GM12874 (cell line): Measurements from ENCODE around the gene CEBPG.

Experiments
- TF ChIP-seq, protein P1 (sequence below): IDR thresholded peaks from 2 replicates; pipeline ENCODE4 v1.5.1; 2011; ENCODE audit warnings: low read depth, mild to moderate bottlenecking, control low read depth, low read length, moderate library complexity; ENCODE audit not compliant: insufficient read depth

CEBPG gene

DNA sequence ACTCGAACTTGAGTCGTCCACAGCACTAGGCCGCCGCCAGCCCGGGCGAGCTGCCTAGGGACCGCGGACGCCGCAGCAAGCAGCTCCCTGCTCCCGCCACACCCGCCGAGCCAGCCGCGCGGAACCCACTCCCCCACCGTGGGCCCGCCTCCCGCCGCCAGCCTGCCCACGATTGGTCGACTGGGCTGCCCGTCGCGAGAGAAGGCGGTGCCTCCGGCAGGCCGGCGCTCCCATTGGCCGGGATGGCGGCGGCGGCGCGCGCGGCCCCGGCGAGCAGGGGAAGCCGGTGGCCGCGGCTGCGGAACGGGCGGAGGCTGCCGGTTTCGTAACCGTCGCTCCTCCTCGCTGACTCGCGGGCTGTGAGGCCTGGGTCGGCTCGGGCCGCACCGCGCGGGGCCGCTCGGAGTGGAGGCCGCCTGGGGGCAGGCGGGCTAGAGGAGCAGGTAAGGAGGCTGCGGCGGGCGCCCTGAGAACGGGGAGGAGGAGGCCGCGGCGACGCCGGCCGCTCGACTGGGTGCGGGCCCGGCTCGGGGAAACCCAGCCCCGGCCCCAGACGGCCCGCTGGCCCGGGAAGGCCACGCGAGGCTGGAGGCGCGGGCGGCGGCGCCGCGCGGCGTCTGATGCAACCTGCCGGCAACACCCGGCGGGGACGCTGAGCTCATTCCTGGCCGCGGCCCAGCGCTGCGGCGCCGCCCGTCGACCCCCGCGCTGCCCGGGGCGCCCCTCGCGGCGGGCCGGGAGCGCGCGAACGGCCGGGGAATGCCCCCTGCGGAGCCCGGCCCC, at the start of gene CEBPG:
Gene CEBPG (plus strand): TSS at position 257 of the 783 bp plus-strand sequence. CDS start 5,531 bp downstream, outside the sequence.
- TF ChIP-seq, protein P1, sequence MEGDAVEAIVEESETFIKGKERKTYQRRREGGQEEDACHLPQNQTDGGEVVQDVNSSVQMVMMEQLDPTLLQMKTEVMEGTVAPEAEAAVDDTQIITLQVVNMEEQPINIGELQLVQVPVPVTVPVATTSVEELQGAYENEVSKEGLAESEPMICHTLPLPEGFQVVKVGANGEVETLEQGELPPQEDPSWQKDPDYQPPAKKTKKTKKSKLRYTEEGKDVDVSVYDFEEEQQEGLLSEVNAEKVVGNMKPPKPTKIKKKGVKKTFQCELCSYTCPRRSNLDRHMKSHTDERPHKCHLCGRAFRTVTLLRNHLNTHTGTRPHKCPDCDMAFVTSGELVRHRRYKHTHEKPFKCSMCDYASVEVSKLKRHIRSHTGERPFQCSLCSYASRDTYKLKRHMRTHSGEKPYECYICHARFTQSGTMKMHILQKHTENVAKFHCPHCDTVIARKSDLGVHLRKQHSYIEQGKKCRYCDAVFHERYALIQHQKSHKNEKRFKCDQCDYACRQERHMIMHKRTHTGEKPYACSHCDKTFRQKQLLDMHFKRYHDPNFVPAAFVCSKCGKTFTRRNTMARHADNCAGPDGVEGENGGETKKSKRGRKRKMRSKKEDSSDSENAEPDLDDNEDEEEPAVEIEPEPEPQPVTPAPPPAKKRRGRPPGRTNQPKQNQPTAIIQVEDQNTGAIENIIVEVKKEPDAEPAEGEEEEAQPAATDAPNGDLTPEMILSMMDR: no peak; the same call in 1 of the 2 replicates

DNA sequence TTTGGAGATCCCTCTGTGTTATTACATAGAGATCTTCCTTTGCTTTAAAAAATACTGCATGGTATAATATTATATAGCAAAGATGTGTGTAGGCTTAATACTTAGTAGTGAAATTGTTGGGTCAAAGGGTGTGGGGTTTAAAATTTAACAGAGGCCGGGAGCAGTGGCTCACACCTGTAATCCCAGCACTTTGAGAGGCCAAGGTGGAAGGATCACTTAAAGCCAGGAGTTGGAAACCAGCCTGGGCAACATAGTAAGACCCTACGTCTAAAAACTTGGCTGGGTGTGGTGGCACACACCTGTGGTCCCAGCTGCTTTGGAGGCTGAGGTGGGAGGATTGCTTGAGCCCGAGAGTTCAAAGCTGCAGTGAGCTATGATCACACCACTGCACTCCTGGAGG, 48.9 kb upstream of the CEBPG start:
- TF ChIP-seq, protein P1: no peak

DNA sequence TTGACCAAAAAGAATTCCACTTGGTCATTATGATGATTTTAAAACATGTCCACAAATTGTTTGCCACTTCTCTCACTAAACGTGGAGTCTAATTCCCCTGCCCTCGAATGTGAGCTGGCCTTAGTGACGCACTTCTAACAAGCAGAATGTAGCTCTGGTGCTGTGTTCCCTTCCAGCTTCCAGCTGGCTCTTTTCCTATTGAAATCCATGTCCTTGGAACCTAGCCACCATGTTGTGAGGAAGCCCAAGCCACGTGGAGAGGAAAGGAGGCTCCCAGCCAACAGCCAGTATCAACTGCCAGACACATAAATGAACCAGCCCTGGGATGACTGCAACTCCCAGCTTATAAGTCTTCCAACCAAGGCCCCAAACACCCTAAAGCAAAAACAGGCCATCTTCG, 47.6 kb upstream of the CEBPG start:
- TF ChIP-seq, protein P1: no peak

DNA sequence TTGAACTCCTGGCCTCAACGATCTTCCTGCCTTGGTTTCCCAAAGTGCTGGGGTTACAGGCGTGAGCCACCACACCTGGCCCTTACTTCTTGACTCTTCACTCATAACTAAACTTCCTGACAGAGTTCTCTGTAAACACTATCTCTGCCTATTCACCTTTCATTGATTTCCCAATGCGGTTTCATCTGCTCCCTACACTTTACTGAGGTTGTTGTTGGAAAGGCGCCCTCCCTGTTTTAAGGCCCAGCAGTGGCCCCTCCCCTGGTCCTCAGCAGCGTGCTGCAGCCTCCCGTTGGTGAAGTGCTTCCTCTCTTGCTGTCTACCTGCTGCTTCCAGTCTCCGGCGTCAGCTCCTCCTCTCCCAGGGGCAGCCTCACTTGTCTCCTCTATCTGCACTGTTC, 44.4 kb upstream of the CEBPG start:
- TF ChIP-seq, protein P1: no peak

DNA sequence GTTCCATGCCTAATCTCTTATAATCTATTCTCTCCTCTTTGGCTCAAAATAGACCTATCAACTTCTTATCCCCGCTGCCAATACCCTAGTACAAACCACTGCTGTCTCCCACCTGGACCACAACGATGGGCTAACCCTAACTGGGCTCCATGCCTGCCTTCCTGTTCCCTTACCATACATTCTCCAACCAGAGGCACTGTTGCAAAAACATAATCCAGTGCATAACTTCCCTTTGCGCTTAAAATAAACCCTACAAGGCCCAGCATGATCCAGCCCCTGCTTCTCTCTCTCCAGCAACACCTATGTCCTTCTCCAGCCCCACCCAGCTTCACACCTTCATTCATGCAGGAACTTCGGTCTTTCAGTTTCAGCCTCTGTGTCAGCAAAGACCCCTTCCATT, 43.8 kb upstream of the CEBPG start:
- TF ChIP-seq, protein P1: no peak

DNA sequence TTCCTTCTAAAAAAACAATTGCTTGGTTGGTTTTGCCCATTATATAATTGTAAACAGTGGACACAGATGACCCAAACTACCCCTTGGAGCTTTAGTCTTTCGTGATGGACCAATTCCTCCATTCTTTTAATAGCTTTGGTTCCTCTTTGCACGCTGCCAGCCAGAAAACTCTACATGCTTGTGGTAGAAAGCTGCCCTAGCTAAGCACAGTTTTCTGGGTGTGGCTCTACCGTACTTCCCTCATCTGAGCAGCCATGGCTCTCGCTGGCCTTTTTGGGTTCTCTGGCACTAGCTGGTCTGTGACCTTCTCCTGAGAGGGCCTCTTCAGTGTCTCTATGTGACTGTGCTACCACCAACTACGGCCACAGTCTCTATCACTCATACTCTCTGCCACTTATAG, 41.3 kb upstream of the CEBPG start:
- TF ChIP-seq, protein P1: no peak

DNA sequence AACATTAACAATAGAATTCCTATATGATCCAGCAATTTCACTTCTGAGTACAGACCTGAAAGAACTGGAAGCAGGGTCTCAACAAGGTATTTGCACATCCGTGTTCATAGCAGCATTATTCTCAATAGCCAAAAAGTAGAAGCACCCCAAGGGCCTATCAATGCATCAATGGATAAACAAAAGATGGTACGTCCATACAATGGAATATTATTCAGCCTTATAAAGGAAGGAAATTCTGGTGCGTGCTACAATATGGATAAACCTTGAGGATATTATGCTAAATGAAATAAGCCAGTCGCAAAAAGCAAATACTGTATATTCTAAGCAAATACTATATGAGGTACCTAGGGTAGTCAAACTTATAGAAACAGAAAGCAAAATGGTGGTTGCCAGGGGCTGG, 40.4 kb upstream of the CEBPG start:
- TF ChIP-seq, protein P1: no peak

DNA sequence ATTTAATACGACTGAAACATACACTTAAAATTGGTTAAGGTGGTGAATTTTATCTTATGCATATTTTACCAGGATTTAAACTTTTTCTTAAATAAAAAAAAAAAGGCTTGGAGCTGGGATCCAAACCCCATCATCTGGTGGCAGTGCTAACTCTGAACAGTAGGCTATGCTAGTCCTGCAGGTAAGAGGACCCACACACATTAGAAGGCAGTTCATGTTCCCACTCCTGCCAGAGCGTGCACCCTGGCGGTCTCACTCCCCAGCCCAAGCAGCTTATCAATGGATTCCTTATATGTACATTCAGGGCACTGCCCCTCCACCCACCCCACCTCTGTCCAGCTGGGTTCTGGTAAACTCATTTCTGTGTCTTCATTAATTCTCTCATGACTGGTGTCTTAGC, 39.9 kb upstream of the CEBPG start:
- TF ChIP-seq, protein P1: no peak
